Esophagus mucosa (tissue), 1 donor: ENCODE data around the gene SMPD3. TPM values are rescaled to one million over a fixed set of nuclear protein-coding genes. Genes with fewer than 3 reads are reported as not detected.
A peak's percentile ranks its signal among the peaks of the same experiment; 100 is the strongest.

Experiments
- ATAC-seq: fragments of 200-7000 bp; cut with Tn5 transposase; one replicate; pipeline ENCODE4 v1.9.1; 2020
- total RNA-seq: library from RNA; stranded (reverse); gene quantifications from one replicate; pipeline ENCODE4 v1.2.4, GENCODE V29; 2023
- donor health status: DM: yes; HTN: yes; CAD: no.

Gene SMPD3
- total RNA-seq, 1 donor from 2014 or later = 0.52 TPM

DNA sequence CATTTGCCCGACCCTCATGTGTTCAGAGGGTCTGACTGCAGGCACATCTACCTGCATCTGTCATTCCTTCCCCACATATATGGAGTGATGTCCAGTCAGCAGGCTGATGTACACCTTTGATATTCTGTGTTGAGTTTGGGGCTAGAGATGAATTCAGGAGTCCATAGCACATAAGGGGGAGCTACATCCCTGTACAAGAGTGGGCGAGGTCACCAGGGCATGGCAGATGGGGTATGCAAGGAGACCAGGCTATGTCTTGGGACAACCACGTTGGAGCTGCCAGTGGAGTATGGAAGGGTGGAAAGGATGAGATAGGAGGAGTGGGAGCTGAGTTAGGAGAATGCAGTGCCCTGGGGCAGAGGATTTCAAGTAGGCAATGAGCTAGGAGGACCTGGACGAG lies 15.0 kb downstream of the SMPD3 start:
- ATAC-seq = no peak

DNA sequence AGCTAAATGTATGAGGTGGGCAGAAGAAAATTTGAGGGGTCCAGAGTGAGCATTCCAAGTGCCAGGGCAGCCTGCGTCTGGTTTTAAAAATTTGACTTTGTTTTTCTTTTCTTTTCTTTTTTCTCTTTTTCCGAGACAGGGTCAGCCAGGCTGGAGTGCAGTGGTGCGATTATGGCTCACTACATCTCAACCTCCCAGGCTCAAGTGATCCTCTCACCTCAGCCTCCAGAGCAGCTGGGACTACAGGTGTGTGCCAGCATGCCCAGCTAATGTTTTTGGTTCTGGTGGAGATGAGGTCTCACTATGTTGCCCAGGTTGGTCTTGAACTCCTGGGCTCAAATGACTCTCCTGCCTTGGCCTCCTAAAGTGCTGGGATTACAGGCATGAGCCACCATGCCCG lies 15.6 kb downstream of the SMPD3 start:
- ATAC-seq = no peak

DNA sequence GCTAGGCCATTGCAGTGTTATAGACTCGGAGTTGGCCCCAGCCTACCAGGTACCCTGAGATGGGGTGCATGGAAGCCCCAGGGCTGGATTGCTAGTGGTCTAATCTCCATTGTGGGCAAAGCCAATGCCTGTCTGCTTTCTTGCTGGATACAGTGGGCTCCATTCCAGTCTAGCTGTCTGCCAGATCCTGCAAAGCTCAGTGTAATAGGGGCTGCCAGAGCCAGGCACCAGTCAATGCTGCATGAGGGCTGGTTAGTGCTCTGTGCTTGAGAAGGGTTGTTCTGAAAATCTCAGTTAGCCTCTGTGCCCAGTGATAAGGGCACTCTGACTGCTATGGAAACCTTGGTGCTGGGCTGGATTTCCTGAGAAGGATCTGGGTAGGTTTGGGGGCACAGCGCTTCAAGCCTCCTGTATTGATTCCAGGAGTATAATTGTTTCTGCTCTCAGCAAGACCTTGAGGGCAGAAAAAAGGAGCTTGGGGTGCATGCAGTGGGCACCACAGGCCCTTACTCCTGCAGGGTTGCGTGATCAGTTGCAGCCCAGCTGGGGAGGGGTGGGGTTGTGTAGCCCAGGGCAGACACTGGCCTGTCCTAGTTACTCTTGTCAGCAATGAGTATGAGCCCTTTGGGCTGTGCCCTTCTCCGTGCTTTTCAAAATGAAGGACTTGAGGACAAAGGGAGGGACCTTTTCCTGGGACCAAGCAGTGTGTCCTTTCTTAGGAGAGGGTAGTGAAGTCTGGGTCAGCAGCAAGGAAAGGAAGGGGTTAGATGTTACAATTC lies 19.0 kb downstream of the SMPD3 start:
- no peak for ATAC-seq

DNA sequence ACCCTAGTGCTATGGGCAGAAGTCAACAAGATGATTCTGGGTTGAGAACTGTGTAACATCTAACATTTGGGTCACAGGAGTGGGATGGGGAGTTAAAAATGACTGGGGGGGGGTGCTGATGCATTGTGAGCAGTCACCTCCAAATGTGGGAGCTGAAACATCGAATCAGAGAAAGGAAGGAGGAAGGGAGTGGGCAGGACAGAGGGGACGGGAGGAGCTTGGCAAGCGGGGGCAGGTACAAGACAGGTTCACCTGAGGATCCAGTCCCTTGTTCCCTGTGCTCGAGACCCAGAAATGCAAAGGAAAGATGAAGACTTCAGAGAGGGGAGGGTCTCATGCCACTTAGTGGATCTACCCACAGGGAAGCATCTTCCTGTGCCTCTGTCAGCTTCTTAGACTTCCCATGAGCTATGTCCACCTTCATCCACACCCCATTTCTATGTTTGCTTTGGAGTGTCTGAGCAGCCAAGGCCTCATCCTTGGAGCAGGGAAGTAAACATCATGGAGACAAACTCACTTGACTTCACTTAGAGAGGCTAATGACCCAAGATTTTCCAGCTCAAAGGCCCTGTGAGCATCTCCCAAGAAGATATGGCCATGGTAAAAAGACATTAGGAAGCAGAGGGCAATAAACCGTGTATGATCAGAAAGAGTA lies 20.5 kb downstream of the SMPD3 start:
- no peak for ATAC-seq

DNA sequence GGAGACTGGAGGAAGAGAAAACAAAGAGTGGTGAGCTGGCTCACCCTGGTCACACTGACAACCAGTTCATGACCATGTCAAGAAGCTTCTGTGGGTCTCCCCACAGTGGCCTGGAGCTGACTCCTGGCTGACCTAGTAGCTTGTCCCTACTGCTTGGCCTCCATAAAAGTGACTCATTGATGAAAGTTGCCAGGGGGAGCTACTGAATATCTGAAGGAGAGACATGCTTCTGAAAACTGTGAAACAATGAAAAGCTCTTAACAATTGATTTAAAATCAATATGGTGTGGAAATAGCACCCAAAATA lies 22.0 kb downstream of the SMPD3 start:
- ATAC-seq = peak; percentile 51

DNA sequence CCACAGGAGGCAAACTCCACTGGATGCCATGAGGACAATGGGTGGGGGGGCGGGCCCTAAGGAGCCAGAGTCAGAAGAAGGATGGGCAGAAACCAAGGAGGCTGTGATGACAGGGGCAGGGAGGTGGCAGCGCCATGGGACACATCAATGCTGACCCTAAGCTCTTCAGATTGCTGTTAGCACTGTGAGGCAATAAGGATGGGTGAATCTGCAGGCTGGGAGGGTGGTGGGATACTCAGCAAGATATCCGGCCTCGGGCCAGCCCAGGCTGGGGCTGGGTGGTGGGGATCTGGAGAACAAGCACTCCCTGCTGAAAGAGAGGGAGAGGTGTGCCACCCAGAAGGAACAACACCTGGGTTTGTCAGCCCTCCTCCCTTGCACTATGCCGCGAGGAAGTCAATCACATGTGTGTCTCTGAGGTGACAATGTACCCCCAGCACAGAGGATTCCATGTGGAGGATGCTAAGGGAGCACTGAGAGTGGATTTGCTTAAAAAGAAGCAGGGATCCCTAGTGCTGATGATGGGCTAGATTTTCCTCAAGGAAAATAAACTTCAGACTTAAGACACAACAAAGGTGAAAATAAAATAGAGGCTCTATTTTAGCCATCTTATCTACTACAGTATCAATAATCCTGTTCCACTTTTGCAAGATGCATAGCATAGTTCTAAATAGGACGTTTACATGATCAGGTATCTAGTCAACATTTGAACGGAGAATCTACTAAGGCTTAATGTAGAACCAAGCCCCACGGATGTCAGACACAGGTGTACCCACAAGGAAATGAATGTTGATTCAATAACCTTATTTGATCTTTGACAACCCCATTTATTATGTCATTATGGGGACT lies 22.6 kb downstream of the SMPD3 start:
- no peak for ATAC-seq

DNA sequence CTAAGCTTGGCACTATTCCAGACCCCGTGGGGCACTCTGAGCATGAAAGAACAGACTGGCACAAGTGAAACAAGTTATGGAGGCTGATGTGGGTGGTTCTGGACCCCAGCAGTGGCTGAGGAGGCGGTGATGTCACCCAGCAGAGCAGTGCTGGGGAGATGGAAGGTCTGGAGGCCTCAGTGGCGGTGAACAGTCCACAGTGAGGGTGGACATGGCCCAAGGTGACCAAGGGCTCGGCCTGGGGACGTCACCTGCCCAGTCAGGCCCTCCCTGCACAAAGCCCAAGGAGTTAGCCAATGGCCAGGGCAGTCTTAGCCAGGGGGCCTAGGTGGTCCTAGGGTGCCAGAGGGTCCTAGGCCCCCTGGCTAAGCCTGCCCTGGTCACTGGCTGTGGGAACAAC lies 24.5 kb downstream of the SMPD3 start:
- peak; percentile 7 for ATAC-seq

DNA sequence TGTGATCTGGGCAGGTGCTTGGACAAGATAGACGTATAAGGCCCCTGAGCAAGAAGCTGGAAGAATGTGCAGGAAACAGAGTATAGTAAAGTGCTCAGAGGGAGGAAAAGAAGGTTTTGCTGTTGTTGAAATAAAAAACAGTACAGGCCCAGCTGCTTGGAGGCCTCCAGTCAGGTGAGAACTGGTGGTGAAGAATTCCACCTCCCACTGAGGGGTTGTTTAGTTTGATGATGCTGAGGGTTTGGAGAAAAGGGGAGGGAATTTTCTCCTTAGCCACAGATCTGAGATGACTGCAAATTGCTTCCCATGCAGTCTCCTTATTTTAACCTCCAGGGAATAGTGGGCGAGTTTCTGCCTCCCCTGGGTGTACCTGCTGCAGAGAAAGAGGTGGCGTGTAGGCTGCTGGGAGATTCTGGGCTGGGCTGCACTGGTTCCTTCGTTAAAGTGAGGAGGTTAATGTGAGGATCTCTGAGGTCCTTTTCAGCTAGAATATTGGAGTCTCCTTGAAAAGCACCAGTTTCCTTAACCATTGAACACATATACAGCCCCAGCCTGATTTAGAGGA lies 25.8 kb downstream of the SMPD3 start:
- ATAC-seq = no peak

DNA sequence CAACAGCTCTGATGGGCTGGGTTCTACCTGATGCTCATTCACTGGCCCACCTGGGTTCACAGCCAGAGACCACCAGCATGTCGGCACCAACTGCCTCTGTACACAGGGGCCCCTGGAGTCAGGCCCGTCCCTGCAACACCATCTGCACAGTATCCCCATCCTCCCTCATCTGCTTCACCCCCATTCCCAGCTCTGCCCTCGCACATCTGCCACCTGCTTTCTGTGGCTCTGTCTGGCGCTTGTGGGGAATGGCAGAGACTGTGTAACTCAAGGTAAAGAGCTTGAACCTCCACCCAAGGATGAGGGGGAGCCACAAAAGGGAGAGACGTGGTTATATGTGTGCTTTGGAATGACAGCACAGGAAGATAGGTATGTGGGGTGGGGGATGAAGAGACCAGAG lies 27.2 kb downstream of the SMPD3 start:
- ATAC-seq = no peak

DNA sequence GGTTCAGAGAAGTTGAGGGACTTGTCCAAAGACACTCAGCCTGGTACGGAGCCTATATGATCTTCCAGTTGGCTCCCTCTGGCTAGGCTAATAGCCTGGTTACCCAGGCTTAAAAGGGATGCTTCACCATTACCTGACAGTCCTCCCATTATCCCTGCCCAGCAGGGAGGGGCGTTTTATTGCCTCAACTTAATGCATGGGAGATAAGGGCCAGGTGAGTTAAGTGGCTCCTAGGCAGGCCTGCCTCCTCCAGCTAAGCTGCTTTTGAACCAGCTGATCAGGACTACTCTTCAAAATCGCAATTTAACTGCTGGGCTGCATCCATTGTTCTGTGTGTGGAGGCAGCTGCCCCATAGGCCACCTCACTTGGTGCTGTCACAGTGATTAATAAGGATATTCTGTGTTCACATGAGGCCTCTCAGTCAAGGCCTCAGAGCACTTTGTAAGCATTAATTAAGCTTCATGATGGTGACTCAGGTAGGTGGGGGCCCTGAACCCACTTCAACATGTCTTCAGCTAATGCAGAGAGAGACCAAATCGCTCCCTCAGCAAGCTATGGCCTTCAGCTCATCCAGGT lies 27.9 kb downstream of the SMPD3 start:
- ATAC-seq = no peak

DNA sequence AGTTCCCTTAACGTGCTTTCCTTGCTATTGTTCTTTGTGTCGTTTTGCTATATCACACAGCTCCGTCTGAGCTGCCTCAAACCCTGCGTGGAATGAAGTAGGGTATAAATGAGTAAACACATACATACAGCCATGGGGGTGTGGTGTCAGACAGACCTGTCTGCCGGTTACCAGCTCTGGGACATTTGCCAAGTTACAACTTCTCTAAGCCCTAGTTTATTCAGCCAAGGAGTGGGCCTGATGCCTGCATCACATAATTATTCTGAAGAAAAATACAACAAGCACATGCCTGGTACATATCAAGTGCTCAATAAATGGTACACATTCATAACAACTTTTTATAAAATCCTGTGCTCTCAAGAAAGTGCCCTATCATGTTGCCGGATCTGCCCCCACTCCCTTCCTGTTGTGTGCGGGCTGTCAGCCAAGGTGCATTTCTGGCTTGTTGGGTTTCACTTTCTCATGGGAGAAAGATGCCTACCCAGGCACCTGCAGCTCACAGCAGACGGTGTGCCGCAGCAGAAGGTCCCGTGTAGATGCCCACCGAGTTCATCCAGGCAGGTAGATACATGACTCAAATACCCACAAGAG lies 30.5 kb downstream of the SMPD3 start:
- peak; percentile 80 for ATAC-seq

DNA sequence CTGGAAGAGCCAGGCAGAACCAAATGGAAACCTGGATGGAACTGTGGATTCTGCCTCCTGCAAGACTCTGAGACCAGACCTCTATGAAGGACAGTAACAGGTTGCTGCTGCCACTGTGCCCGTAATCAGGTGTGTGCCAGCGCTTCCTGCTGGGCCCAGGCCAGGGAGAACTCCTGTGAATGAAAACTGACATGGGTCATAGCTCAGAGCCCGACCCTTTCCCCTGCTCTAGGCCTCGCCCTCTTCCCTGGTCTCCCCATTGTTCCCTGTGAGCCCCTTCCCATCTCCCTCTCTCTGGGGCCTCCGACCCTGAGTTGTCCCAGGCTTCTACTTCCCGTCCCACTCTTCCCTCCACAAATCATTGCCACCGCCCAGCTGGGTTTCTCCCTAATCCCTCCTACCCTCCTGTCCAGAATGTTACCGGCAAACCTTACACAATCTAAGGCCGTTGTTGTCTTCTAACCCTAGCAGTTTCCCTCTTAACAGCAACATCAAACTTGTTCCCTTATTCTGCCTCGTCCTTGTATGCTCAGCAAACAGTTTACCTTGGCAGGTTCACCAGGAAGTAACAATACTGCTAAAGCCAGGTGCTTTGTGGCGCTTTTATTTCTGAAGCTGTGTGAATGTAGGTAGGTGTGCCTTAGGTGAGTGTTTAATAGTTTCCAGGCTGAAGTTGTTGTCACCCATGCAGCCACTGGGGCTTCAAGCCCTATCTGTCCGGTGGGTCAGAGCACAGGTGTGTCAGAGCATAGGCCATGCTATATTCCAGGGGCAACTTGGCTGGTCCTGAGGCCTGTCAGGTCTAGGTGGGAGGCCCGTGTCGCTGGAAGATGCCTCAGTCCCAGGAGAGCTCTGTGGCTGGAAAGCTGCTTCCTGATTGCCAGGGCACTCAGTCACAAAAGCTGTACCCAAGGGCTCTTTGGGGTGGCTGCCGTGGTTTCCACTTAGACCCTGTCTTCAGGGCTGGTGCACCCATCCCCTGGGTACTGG lies 32.0 kb downstream of the SMPD3 start:
- ATAC-seq = peak; percentile 79

DNA sequence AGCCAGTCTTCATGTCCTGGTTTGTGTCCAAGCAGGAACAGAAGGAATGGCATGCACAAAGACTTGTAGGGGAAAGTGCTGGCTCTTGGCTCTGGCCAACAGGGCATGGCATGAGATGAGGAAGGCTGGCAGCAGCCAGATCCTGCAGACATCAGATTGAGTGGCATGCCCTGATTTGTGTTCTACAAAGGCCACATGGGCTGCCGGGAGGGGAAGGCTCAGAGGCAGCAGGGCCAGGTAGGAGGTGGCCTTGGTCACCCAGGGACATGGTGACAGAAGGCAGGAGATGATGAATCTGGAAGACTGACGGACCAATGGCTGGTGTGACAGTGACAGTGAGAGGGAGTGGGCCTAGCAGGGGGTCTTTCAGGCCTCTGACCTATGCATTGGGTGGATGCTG lies 33.7 kb downstream of the SMPD3 start:
- no peak for ATAC-seq

DNA sequence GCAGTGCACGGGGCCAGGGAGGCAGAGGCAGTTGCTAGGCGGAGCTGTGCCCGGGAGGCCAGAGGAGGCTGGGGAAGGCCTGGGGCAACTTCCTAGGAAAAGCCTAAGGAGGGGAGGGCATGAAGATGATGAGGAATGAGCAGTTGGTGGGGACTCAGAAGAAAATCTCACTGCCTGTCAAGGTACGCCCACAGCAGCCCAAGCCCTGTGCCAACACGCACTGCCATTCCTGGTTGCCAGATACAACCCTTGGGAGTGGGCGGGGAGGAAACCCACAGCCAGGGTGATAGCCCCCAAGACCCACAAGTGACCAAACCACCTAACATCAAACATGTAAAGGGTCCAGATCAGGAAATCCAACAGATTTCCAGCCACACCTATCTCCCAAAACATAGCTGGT lies 36.2 kb downstream of the SMPD3 start:
- ATAC-seq = no peak

DNA sequence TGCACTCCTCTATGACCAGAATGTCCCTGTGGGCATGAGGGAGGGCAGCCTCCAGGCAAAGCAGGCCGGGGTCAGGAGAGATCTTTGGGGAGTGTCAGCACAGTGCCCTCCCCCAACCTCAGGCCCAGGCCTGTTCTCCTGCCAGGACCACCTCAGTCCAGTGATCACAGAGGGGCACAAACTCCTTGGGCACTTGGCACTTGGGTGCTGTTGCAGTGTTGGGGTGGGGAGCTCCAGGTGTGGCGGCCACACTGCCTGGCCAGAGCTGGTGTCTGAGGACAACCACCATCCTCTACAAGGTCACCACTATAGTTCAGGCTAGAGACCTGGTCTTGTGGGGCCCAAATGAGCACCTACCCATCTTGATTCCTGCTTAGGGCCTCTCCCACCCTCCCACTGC lies 37.2 kb downstream of the SMPD3 start:
- no peak for ATAC-seq

DNA sequence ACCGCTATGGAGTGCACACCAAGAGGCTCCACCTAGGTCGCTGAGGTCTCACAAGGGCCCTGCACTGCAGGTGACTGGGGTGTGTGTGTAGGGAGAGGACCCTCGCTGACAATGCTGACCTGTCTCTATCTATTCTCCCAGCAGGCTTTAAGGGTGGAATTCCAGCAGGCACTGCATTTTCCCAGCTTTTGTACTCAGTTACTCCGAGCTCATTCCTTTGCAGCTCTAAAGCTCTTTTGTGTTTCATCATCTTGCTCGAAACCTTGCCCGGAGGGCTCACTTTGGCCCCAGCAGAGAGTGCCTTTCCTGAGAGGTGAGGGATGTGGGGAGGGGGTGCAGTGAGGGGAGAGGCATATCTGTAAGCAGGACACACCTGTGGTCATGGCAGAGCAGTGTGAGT lies 39.3 kb downstream of the SMPD3 start:
- no peak for ATAC-seq

DNA sequence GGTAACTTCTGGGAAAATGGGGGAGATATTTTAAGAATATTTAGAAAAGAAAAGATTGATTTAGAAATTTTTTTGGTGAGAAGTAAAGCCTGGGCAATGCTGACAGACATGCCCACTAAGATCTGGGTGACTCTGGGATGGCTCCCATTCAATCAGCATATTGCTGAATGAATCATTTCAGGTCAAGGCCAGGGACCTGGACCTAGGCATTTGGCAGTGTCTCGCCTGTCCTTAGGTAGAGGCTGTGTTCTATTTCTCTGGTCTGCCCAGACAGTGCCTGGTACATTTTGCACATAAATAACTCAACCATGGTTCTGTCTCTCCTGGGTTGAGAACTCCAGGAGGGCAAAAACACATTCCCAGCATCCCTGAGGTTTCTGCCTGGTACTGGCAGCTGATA lies 39.9 kb downstream of the SMPD3 start:
- no peak for ATAC-seq

DNA sequence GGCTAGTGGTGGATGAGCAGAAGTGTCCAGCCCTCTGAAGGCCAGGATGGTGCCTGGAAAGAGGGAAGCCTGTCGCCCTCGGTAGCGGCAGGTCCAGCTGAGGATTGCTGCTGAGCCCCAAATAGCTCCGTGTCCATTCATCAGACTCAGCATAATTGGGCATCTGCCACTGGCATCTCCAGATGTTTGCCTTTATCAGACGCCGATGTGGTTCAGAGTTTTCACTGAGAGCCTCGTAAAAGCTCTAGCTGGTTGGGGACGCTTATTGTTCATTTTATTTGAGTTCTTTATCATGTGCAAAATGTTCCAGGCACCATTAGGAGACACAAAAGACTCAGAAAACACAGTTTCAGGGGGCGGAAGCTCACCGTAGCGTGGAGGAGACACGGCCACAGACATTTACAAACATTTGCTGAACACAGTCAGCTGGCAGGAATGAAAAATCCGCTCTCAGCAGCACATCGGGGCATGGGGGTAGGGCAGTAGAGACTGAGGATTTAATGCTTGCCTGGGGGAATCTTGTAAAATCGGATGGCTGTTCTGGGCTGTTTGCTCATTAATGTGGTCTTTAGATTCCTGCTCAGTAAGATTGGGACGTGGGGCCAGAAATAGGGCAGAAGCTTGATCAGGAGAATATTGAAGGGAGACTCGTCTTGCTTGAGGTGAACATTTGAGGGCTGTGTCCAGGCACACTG lies 41.7 kb downstream of the SMPD3 start:
- ATAC-seq = no peak

DNA sequence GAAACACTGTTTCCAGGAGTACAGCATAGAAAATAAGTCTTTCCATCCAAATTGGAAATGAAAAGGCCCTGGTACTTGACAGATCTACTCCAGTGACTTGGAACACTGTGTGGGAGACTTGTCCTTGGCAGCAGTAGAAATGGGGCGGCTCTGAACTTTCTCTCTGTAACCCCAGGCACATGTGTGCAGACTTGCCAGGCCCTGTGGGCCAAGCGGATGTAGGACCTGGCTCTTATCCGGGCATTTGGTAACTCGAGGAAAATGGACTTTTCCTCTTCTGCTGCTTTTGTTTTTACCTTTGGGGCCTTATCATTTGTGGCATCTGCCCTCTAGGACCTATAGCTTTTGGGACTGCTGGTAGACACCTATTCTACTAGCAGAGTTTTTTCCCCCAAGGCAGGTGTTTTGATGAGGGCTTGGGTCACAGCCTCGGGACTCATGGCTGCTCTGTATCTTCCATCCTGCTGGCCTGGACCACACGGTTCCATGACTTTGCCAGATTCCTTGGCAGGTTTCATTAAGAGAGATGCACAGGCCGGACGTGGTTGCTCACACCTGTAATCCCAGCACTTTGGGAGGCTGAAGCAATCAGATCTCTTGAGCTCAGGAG lies 43.5 kb downstream of the SMPD3 start:
- ATAC-seq = no peak

DNA sequence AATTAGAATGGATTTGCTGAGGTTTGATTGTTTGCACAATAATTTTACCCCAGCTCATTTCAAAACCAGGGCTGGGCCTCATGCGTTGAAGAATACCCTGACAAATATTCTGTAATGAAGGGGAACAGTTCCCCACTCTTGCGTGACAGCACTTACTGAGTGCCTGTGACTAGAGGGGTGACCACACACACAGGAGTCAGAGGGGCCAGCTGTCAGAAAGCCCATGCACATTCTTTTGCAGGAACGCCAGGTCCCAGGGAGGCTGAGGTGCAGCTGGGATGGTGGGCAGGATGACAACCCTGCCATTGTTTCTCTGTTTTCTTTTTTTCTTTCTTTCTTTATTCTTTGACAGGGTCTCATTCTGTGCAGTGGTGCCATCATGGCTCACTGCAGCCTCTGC lies 44.6 kb downstream of the SMPD3 start:
- ATAC-seq = no peak
